Hepatocyte (in vitro differentiated cells): ENCODE data around the gene TM7SF3. TPM values are rescaled to one million over a fixed set of nuclear protein-coding genes. Genes with fewer than 3 reads are reported as not detected.

Source experiments
- DNase-seq: peaks from one replicate; pipeline ENCODE4 v3.0.0-alpha.2; 2016; ENCODE audit warnings: low spot score
- H2AFZ ChIP-seq: fragments of 200-600 bp; sonication (generic); 2 replicates; pipeline ENCODE4 v1.6.0; 2016; ENCODE audit warnings: antibody characterized with exemption, mild to moderate bottlenecking
- H3K27ac ChIP-seq: fragments of 200-600 bp; sonication (generic); 2 replicates; pipeline ENCODE4 v1.5.1; 2016; ENCODE audit warnings: mild to moderate bottlenecking
- H3K27me3 ChIP-seq: fragments of 200-600 bp; sonication (generic); 2 replicates; pipeline ENCODE4 v1.6.1; 2016
- H3K36me3 ChIP-seq: fragments of 200-600 bp; sonication (generic); replicated peaks from 2 replicates; pipeline ENCODE4 v1.5.1; 2016; ENCODE audit warnings: low read depth; ENCODE audit not compliant: insufficient read depth
- H3K4me1 ChIP-seq: fragments of 200-600 bp; sonication (generic); 2 replicates; pipeline ENCODE4 v1.5.1; 2016; ENCODE audit warnings: mild to moderate bottlenecking, moderate library complexity; ENCODE audit not compliant: insufficient read depth
- H3K4me2 ChIP-seq: fragments of 200-600 bp; sonication (generic); 2 replicates; pipeline ENCODE4 v1.6.0; 2016
- H3K4me3 ChIP-seq: fragments of 200-600 bp; sonication (generic); 2 replicates; pipeline ENCODE4 v1.5.1; 2016; ENCODE audit warnings: mild to moderate bottlenecking
- H3K79me2 ChIP-seq: fragments of 200-600 bp; sonication (generic); 2 replicates; pipeline ENCODE4 v1.6.0; 2017; ENCODE audit warnings: mild to moderate bottlenecking
- H3K9me2 ChIP-seq: fragments of 200-600 bp; sonication (generic); replicated peaks from 2 replicates; pipeline ENCODE4 v1.6.0; 2017; ENCODE audit warnings: mild to moderate bottlenecking; ENCODE audit not compliant: insufficient read depth
- H3K9me3 ChIP-seq: fragments of 200-600 bp; sonication (generic); 2 replicates; pipeline ENCODE4 v1.5.1; 2016; ENCODE audit warnings: low read depth, mild to moderate bottlenecking
- H4K20me1 ChIP-seq: fragments of 200-600 bp; sonication (generic); 2 replicates; pipeline ENCODE4 v1.6.0; 2016; ENCODE audit warnings: mild to moderate bottlenecking; ENCODE audit not compliant: insufficient read depth, poor library complexity, severe bottlenecking
- EZH2 ChIP-seq: fragments of 200-600 bp; sonication (generic); IDR thresholded peaks from 2 replicates; pipeline ENCODE4 v1.6.1; 2016; ENCODE audit warnings: antibody characterized with exemption, mild to moderate bottlenecking, borderline replicate concordance
- EZH2phosphoT487 ChIP-seq: fragments of 200-600 bp; sonication (generic); IDR thresholded peaks from one replicate; pipeline ENCODE4 v1.6.1; 2018; ENCODE audit warnings: antibody characterized with exemption, mild to moderate bottlenecking, low read depth, moderate library complexity; ENCODE audit not compliant: unreplicated experiment, severe bottlenecking
- WGBS: methylation state at CpG from one replicate; pipeline ENCODE4 v1.1.6; 2016; ENCODE audit warnings: low lambda C conversion rate; ENCODE audit errors: missing lambda C conversion rate; 5-methylcytosine and 5-hydroxymethylcytosine counted together
- polyA plus RNA-seq: library from polyadenylated mRNA; unstranded; fragments of >200 nt; fragmentation: Nextera tagmentation; extraction: Ambion mirVana; gene quantifications from 2 replicates; pipeline ENCODE4 v1.2.1, GENCODE V29; 2016
- total RNA-seq: library from RNA; depleted of rRNA; stranded (reverse); fragments of >200 nt; gene quantifications from 2 replicates; pipeline ENCODE4 v1.2.3, GENCODE V29; 2014
- TF ChIP-seq, protein P1 (sequence below): fragments of 200-600 bp; sonication (generic); IDR thresholded peaks from 2 replicates; pipeline ENCODE4 v1.5.1; 2016; ENCODE audit warnings: antibody characterized with exemption, mild to moderate bottlenecking; ENCODE audit not compliant: poor library complexity

Gene TM7SF3
- total and polyA plus RNA-seq, 2 experiments from 2014 or later, result 41.2 to 52.1 TPM

DNA sequence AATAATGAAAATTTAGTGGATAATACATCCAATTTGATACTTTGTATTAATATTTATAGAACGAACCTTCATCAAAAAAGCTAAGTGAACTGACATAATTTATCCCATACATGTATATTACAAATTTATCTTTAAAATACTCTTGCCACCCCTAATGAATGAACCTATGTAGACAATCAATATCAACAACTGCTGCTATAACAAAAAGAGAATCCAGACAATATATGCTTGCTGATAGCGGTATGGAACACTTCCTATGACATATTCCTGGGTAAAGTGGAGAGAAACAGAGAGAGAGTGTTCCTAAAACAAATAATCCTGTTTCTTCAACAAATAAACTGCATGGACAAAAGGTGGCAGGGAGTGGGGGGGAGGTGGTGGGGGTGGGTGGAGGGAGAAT, 31.3 kb downstream of the TM7SF3 start:
- no peak overlapping the region for H3K27ac ChIP-seq
- no peak overlapping the region for H2AFZ ChIP-seq
- no peaks in the 10 kb centered on the region for H3K36me3 ChIP-seq
- H3K79me2 ChIP-seq, result no peaks in the 10 kb centered on the region
- no peaks in the 10 kb centered on the region for H3K27me3 ChIP-seq
- H3K4me2 ChIP-seq, result no peak overlapping the region
- TF ChIP-seq EZH2 (no peak), EZH2phosphoT487 (no peak)
- TF ChIP-seq, protein P1, sequence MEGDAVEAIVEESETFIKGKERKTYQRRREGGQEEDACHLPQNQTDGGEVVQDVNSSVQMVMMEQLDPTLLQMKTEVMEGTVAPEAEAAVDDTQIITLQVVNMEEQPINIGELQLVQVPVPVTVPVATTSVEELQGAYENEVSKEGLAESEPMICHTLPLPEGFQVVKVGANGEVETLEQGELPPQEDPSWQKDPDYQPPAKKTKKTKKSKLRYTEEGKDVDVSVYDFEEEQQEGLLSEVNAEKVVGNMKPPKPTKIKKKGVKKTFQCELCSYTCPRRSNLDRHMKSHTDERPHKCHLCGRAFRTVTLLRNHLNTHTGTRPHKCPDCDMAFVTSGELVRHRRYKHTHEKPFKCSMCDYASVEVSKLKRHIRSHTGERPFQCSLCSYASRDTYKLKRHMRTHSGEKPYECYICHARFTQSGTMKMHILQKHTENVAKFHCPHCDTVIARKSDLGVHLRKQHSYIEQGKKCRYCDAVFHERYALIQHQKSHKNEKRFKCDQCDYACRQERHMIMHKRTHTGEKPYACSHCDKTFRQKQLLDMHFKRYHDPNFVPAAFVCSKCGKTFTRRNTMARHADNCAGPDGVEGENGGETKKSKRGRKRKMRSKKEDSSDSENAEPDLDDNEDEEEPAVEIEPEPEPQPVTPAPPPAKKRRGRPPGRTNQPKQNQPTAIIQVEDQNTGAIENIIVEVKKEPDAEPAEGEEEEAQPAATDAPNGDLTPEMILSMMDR, result no peak
- no peaks in the 10 kb centered on the region for H4K20me1 ChIP-seq
- no peaks in the 10 kb centered on the region for H3K9me2 ChIP-seq
- DNase-seq, result no peak
- 93% methylated on average over 2 of the region's 2 CpGs for WGBS
- no peak overlapping the region for H3K4me3 ChIP-seq
- H3K4me1 ChIP-seq, result no peaks in the 10 kb centered on the region
- no peaks in the 10 kb centered on the region for H3K9me3 ChIP-seq

DNA sequence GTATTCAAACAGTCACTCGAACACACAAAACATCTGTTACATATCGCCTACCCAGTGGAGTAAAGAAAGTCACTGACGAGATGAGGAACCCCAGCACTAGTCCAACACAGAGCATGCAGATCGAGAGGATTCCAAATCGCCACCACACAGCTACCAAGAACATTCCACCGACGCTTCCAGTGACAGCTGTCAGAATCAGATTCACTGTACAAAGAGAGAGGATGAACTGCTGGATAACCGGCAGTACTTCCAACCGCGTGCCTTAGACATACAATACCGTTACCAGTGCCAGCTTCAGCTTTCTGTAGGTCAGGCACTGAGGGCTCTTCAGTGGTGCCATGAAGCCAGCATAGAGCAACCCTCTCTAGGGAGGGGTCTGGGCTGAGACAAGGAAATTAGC, 34.5 kb downstream of the TM7SF3 start:
- Histone ChIP-seq H3K4me3 (no peak overlapping the region), H3K27ac (no peak overlapping the region), H3K36me3 (no peaks in the 10 kb centered on the region), H3K4me1 (no peaks in the 10 kb centered on the region), H4K20me1 (no peaks in the 10 kb centered on the region), H3K9me2 (no peaks in the 10 kb centered on the region), H3K4me2 (no peak overlapping the region), H3K9me3 (no peaks in the 10 kb centered on the region), H2AFZ (no peak overlapping the region), H3K27me3 (no peaks in the 10 kb centered on the region), H3K79me2 (no peaks in the 10 kb centered on the region)
- WGBS, result 94% methylated on average over 11 of the region's 11 CpGs
- no peak for DNase-seq
- TF ChIP-seq EZH2 (no peak), EZH2phosphoT487 (no peak)
- TF ChIP-seq, protein P1, result no peak

DNA sequence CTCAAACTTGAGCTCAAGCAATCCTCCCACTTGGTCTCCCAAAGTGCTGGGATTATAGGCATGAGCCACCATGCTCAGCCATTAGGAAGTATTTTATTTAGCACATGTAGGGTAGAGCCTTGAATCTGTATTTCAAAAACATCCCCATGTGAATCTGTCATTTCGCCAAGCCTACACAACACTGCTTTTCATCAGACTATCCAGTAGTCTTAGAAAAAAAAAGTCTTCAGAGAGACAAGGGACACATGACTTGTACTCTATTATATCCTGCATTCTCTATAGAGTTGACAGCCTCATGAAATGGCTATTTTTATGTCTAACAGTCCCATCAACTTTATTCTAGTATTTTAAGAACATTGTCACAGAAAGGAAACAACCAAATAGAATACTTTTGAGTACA, 35.4 kb downstream of the TM7SF3 start:
- TF ChIP-seq, protein P1, result no peak
- TF ChIP-seq EZH2, result no peak
- no peak for TF ChIP-seq EZH2phosphoT487
- no peaks in the 10 kb centered on the region for H3K9me3 ChIP-seq
- no peak for DNase-seq
- H3K36me3 ChIP-seq, result no peaks in the 10 kb centered on the region
- no peak overlapping the region for H3K27ac ChIP-seq
- no peaks in the 10 kb centered on the region for H3K79me2 ChIP-seq
- no peak overlapping the region for H3K4me3 ChIP-seq
- H4K20me1 ChIP-seq, result no peaks in the 10 kb centered on the region
- no peaks in the 10 kb centered on the region for H3K9me2 ChIP-seq
- WGBS, result 97% methylated on average over 1 of the region's 1 CpG
- no peak overlapping the region for H2AFZ ChIP-seq
- H3K4me2 ChIP-seq, result no peak overlapping the region
- H3K4me1 ChIP-seq, result no peaks in the 10 kb centered on the region
- no peaks in the 10 kb centered on the region for H3K27me3 ChIP-seq

DNA sequence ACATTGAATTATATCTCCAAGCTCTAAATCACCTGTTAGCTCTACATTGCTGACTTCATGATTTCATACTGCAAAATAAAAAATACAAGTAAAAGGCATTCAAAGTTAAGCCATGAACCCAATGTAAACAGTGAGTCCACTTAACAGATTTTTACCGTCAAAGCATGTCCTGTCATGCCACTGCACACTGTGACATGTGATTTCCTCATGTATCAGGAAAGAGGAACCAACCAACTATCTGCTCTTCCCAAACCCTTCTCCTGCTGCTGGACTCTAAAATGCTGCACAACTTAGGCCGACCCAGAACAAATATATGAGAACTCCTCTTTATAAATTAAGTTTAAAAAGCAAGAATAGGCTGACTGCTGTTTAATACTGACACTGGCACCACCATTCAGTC, 37.5 kb downstream of the TM7SF3 start:
- Histone ChIP-seq H3K4me3 (no peak overlapping the region), H3K9me3 (no peaks in the 10 kb centered on the region), H3K27ac (no peak overlapping the region), H3K27me3 (no peaks in the 10 kb centered on the region), H3K9me2 (no peaks in the 10 kb centered on the region), H3K79me2 (no peaks in the 10 kb centered on the region), H2AFZ (no peak overlapping the region), H3K4me2 (no peak overlapping the region), H3K36me3 (no peaks in the 10 kb centered on the region), H4K20me1 (no peaks in the 10 kb centered on the region), H3K4me1 (no peaks in the 10 kb centered on the region)
- WGBS, result 94% methylated on average over 2 of the region's 2 CpGs
- DNase-seq, result no peak
- TF ChIP-seq EZH2phosphoT487, result no peak
- TF ChIP-seq, protein P1, result no peak
- TF ChIP-seq EZH2, result no peak
